ENCODE measurements around the gene ZYG11B. TPM values are rescaled to one million over a fixed set of nuclear protein-coding genes. Genes with fewer than 3 reads are reported as not detected.

The ZYG11B gene
- total and polyA plus RNA-seq, 9 of the 15 experiments (the other 6 are each of a cell fraction or from before 2014, with no cell fraction given): 4.9 to 22.2 (median 12.2) TPM

- TF ChIP-seq, protein P1, sequence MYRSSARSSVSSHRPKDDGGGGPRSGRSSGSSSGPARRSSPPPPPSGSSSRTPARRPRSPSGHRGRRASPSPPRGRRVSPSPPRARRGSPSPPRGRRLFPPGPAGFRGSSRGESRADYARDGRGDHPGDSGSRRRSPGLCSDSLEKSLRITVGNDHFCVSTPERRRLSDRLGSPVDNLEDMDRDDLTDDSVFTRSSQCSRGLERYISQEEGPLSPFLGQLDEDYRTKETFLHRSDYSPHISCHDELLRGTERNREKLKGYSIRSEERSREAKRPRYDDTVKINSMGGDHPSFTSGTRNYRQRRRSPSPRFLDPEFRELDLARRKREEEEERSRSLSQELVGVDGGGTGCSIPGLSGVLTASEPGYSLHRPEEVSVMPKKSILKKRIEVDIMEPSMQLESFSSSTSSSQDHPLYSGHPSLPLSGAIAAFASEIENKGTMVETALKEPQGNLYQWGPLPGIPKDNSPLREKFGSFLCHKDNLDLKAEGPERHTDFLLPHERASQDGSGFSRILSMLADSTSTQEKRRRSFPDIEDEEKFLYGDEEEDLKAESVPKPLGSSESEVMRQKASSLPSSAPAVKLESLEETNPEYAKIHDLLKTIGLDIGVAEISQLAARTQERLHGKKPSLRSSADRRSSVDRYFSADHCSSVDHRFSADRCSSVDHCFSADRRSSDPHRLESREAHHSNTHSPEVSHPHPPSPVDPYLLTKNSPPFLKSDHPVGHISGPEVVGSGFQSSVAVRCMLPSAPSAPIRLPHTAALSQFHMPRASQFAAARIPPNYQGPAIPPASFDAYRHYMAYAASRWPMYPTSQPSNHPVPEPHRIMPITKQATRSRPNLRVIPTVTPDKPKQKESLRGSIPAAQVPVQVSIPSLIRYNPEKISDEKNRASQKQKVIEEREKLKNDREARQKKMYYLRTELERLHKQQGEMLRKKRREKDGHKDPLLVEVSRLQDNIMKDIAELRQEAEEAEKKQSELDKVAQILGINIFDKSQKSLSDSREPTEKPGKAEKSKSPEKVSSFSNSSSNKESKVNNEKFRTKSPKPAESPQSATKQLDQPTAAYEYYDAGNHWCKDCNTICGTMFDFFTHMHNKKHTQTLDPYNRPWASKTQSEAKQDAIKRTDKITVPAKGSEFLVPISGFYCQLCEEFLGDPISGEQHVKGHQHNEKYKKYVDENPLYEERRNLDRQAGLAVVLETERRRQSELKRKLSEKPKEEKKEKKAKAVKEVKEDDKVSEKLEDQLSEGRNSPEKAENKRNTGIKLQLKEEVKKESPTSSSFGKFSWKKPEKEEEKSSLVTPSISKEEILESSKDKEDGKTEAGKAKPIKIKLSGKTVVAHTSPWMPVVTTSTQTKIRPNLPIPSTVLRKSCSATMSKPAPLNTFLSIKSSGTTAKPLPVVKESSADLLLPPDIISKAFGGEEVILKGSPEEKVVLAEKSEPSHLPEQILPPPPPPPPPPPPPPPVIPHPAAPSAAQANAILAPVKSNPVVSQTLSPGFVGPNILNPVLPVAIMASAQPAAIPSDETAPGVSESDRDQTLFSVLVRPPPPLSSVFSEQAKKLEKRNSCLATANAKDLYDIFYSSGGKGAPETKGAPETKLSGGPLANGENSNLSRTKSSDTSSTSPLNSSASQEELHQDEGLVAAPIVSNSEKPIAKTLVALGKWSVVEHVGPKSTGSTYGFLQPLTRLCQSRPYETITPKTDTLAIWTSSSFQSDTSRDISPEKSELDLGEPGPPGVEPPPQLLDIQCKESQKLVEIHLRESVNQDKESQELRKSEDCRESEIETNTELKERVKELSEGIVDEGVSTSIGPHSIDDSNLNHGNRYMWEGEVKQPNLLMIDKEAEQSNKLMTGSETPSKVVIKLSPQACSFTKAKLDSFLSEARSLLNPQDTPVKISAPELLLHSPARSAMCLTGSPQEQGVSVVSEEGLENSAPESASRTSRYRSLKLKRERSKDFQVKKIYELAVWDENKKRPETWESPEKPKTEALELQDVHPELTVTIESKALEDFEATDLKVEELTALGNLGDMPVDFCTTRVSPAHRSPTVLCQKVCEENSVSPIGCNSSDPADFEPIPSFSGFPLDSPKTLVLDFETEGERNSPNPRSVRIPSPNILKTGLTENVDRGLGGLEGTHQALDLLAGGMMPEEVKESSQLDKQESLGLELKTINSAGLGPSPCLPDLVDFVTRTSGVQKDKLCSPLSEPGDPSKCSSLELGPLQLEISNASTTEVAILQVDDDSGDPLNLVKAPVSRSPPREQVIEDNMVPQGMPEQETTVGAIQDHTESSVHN (IDR thresholded peaks at IDR 0.05; ENCODE audit: borderline replicate concordance in 1 of 2, low read depth in 1 of 2): no peak
- TF ChIP-seq SMARCA4 (IDR thresholded peaks at IDR 0.05) (no peak), ZNF133 (CRISPR knock-in tag; IDR thresholded peaks at IDR 0.05) (no peak)
- TF ChIP-seq, protein P2, sequence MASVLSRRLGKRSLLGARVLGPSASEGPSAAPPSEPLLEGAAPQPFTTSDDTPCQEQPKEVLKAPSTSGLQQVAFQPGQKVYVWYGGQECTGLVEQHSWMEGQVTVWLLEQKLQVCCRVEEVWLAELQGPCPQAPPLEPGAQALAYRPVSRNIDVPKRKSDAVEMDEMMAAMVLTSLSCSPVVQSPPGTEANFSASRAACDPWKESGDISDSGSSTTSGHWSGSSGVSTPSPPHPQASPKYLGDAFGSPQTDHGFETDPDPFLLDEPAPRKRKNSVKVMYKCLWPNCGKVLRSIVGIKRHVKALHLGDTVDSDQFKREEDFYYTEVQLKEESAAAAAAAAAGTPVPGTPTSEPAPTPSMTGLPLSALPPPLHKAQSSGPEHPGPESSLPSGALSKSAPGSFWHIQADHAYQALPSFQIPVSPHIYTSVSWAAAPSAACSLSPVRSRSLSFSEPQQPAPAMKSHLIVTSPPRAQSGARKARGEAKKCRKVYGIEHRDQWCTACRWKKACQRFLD (CRISPR knock-in tag; IDR thresholded peaks at IDR 0.05): no peak
Observed at GRCh38 chr1:52691821-52692220, 34.4 kb upstream of the ZYG11B start (continued).

All from K562 (cell line).